Endothelial cell (in vitro differentiated cells): ENCODE data around the gene SLC6A5. TPM values are rescaled to one million over a fixed set of nuclear protein-coding genes. Genes with fewer than 3 reads are reported as not detected.
A peak's percentile ranks its signal among the peaks of the same experiment; 100 is the strongest.
"Not testable (repeated sequence)": the region's sequence is repeated elsewhere in the genome, so short reads cannot be mapped to it uniquely, and the experiment has no call there.

Experiments
- DNase-seq: peaks from one replicate; pipeline ENCODE4 v3.0.0; 2021; ENCODE audit warnings: low spot score
- H3K27ac Mint-ChIP-seq: one replicate; pipeline ENCODE4 v1.8.0; 2021; ENCODE audit warnings: mixed read lengths, inconsistent platforms; ENCODE audit not compliant: unreplicated experiment
- H3K27me3 Mint-ChIP-seq: one replicate; pipeline ENCODE4 v1.8.0; 2021; ENCODE audit warnings: mild to moderate bottlenecking, moderate library complexity, mixed read lengths, inconsistent platforms; ENCODE audit not compliant: unreplicated experiment
- H3K36me3 Mint-ChIP-seq: one replicate; pipeline ENCODE4 v1.8.0; 2021; ENCODE audit warnings: mild to moderate bottlenecking, low read depth, mixed read lengths, inconsistent platforms; ENCODE audit not compliant: unreplicated experiment
- H3K4me1 Mint-ChIP-seq: one replicate; pipeline ENCODE4 v1.8.0; 2021; ENCODE audit warnings: mild to moderate bottlenecking, mixed read lengths, inconsistent platforms; ENCODE audit not compliant: unreplicated experiment
- H3K4me3 Mint-ChIP-seq: one replicate; pipeline ENCODE4 v1.8.0; 2021; ENCODE audit warnings: mild to moderate bottlenecking, mixed read lengths, inconsistent platforms; ENCODE audit not compliant: unreplicated experiment
- H3K9me3 Mint-ChIP-seq: one replicate; pipeline ENCODE4 v1.8.0; 2021; ENCODE audit warnings: mixed read lengths, inconsistent platforms; ENCODE audit not compliant: unreplicated experiment
- CTCF ChIP-seq: fragments of 200-600 bp; sonication (generic); IDR thresholded peaks from one replicate; pipeline ENCODE4 v1.5.0; 2021; ENCODE audit warnings: antibody characterized with exemption; ENCODE audit not compliant: unreplicated experiment
- long read RNA-seq: library from polyadenylated mRNA; unstranded; transcript quantifications from one replicate; pipeline ENCODE4 v2.0.0, GENCODE V29; 2020; ENCODE audit not compliant: unreplicated experiment
- total RNA-seq: library from RNA; stranded (reverse); fragmentation: NEBNext Ultra II Directional; extraction: Animal tissue kit (Norgen Biotek cat#: 25700); gene quantifications from one replicate; pipeline ENCODE4 v1.2.1, GENCODE V29; 2021; ENCODE audit not compliant: unreplicated experiment

Gene SLC6A5
- total RNA-seq = not detected
- long read RNA-seq = 0 reads

GRCh38 chr11:20599221-20600019, at the start of gene SLC6A5:
TSS of gene SLC6A5 (plus strand) at chr11:20599608. CDS start at chr11:20599673, 65 bp downstream.
- DNase-seq = peak; percentile 86
- H3K27ac Mint-ChIP-seq = no peak within 1 kb of the TSS
- peaks cover 34% of the 10 kb centered on the region for H3K27me3 Mint-ChIP-seq
- peaks cover 2% of the 10 kb centered on the region for H3K4me1 Mint-ChIP-seq
- no peak within 1 kb of the TSS for H3K4me3 Mint-ChIP-seq
- H3K9me3 Mint-ChIP-seq = no peaks in the 10 kb centered on the region
- no peak for TF ChIP-seq CTCF
- H3K36me3 Mint-ChIP-seq = no peaks in the 10 kb centered on the region

- no peak for TF ChIP-seq CTCF
- no peak overlapping the region for H3K4me3 Mint-ChIP-seq
- H3K27me3 Mint-ChIP-seq = no peaks in the 10 kb centered on the region
- H3K9me3 Mint-ChIP-seq = peaks cover 1% of the 10 kb centered on the region
- no peak for DNase-seq
- H3K27ac Mint-ChIP-seq = no peak overlapping the region
- no peaks in the 10 kb centered on the region for H3K4me1 Mint-ChIP-seq
- no peaks in the 10 kb centered on the region for H3K36me3 Mint-ChIP-seq
These were observed 48.3 kb upstream of the SLC6A5 start for GRCh38 chr11:20551096-20551495.

GRCh38 chr11:20555783-20556182, 43.6 kb upstream of the SLC6A5 start:
- Mint-ChIP-seq H3K27ac (no peak overlapping the region), H3K9me3 (peaks cover 6% of the 10 kb centered on the region), H3K4me1 (peaks cover 3% of the 10 kb centered on the region), H3K36me3 (no peaks in the 10 kb centered on the region), H3K27me3 (no peaks in the 10 kb centered on the region), H3K4me3 (no peak overlapping the region)
- no peak for DNase-seq
- no peak for TF ChIP-seq CTCF

- not testable (repeated sequence) for H3K36me3 Mint-ChIP-seq, DNase-seq, H3K27me3 Mint-ChIP-seq, H3K9me3 Mint-ChIP-seq, H3K4me3 Mint-ChIP-seq, H3K27ac Mint-ChIP-seq, H3K4me1 Mint-ChIP-seq
These were observed 43.0 kb upstream of the SLC6A5 start for GRCh38 chr11:20556396-20556795.

- DNase-seq = no peak
- no peaks in the 10 kb centered on the region for H3K36me3 Mint-ChIP-seq
- H3K9me3 Mint-ChIP-seq = peaks cover 6% of the 10 kb centered on the region
- no peak for TF ChIP-seq CTCF
- no peak overlapping the region for H3K27ac Mint-ChIP-seq
- H3K4me1 Mint-ChIP-seq = peaks cover 3% of the 10 kb centered on the region
- no peak overlapping the region for H3K4me3 Mint-ChIP-seq
- no peaks in the 10 kb centered on the region for H3K27me3 Mint-ChIP-seq
These were observed 40.7 kb upstream of the SLC6A5 start for GRCh38 chr11:20558741-20559140.
